Endodermal cell (in vitro differentiated cells): Measurements from ENCODE around the gene TGFBI. TPM values are rescaled to one million over a fixed set of nuclear protein-coding genes. Genes with fewer than 3 reads are reported as not detected.

Experiments used
- DNase-seq: peaks from one replicate; pipeline ENCODE4 v3.0.0-alpha.2; 2017
- H3K27ac ChIP-seq: 2 replicates; pipeline ENCODE4 v1.5.1; 2013; ENCODE audit warnings: mild to moderate bottlenecking, low read depth, low read length, moderate library complexity
- H3K27me3 ChIP-seq: 2 replicates; pipeline ENCODE4 v1.6.1; 2013; ENCODE audit warnings: mild to moderate bottlenecking, low read length, moderate library complexity; ENCODE audit not compliant: insufficient read depth, control insufficient read depth, poor library complexity, severe bottlenecking
- H3K36me3 ChIP-seq: 2 replicates; pipeline ENCODE4 v1.7.0; 2013; ENCODE audit warnings: mild to moderate bottlenecking, low read length, moderate library complexity; ENCODE audit not compliant: control insufficient read depth, insufficient read depth
- H3K4me1 ChIP-seq: one replicate; pipeline ENCODE4 v1.7.0; 2013; ENCODE audit warnings: low read length; ENCODE audit not compliant: control insufficient read depth, insufficient read depth
- H3K4me3 ChIP-seq: 2 replicates; pipeline ENCODE4 v1.5.1; 2013; ENCODE audit warnings: mild to moderate bottlenecking, low read length, moderate library complexity
- H3K9ac ChIP-seq: 2 replicates; pipeline ENCODE4 v1.6.1; 2013; ENCODE audit warnings: mild to moderate bottlenecking, low read length, moderate library complexity; ENCODE audit not compliant: poor library complexity, severe bottlenecking; ENCODE audit errors: extremely low read depth
- H3K9me3 ChIP-seq: 2 replicates; pipeline ENCODE4 v1.6.1; 2013; ENCODE audit warnings: mild to moderate bottlenecking, low read length, moderate library complexity; ENCODE audit not compliant: control insufficient read depth
- H3K27ac Mint-ChIP-seq: 2 replicates; pipeline ENCODE4 v1.8.0; 2020; ENCODE audit warnings: mixed read lengths
- H3K27me3 Mint-ChIP-seq: 2 replicates; pipeline ENCODE4 v1.8.0; 2021; ENCODE audit warnings: mild to moderate bottlenecking, mixed read lengths; ENCODE audit not compliant: insufficient read depth
- H3K36me3 Mint-ChIP-seq: 2 replicates; pipeline ENCODE4 v1.8.0; 2020; ENCODE audit warnings: low read depth, mixed read lengths
- H3K4me1 Mint-ChIP-seq: 2 replicates; pipeline ENCODE4 v1.8.0; 2020; ENCODE audit warnings: mixed read lengths
- H3K4me3 Mint-ChIP-seq: 2 replicates; pipeline ENCODE4 v1.8.0; 2020; ENCODE audit warnings: mild to moderate bottlenecking, moderate library complexity, mixed read lengths
- H3K9me3 Mint-ChIP-seq: 2 replicates; pipeline ENCODE4 v1.8.0; 2020; ENCODE audit warnings: mild to moderate bottlenecking, mixed read lengths
- CTCF ChIP-seq: fragments of 200-600 bp; sonication (generic); conservative IDR thresholded peaks from 2 replicates; pipeline ENCODE4 v1.5.0; 2021; ENCODE audit warnings: antibody characterized with exemption, mild to moderate bottlenecking
- WGBS, 2 experiments: methylation state at CpG; one replicate each; pipeline versions ENCODE4 v1.1.5 to v1.1.7; 2013; ENCODE audit warnings: missing lambda C conversion rate in 2 of 2, mixed read lengths in 1 of 2; ENCODE audit not compliant: insufficient coverage in 1 of 2, insufficient read length in 1 of 2; 5-methylcytosine and 5-hydroxymethylcytosine counted together
- total RNA-seq, 2 donors: library from RNA; stranded (reverse); fragmentation: NEBNext Ultra II Directional in 1 of 2; extraction: Animal tissue kit (Norgen Biotek cat#: 25700) in 1 of 2; gene quantifications; 2 replicates in 1 of 2; 3 replicates in 1 of 2; pipeline ENCODE4 v1.2.1, GENCODE V29; 2021

The TGFBI gene
- total RNA-seq, 2 donors from 2014 or later = 2.8 to 4.9 TPM

- Histone ChIP-seq H3K4me1 (no peaks in the 10 kb centered on the region), H3K9me3 (no peaks in the 10 kb centered on the region), H3K9ac (no peak overlapping the region), H3K27me3 (no peaks in the 10 kb centered on the region), H3K27ac (no peak overlapping the region), H3K4me3 (no peak overlapping the region), H3K36me3 (no peaks in the 10 kb centered on the region)
- no peak overlapping the region for H3K4me3 Mint-ChIP-seq
- no peak for TF ChIP-seq CTCF
- H3K27ac Mint-ChIP-seq = no peak overlapping the region
- H3K4me1 Mint-ChIP-seq = peaks cover 10% of the 10 kb centered on the region
- WGBS, 2 experiments = 87 to 98% methylated on average over 5 of the region's 5 CpGs
- no peaks in the 10 kb centered on the region for H3K36me3 Mint-ChIP-seq
- no peak for DNase-seq
- peaks cover 3% of the 10 kb centered on the region for H3K27me3 Mint-ChIP-seq
- H3K9me3 Mint-ChIP-seq = no peaks in the 10 kb centered on the region
Measured at GRCh38 chr5:136056336-136056735, 27.5 kb downstream of the TGFBI start.

- Mint-ChIP-seq H3K9me3 (no peaks in the 10 kb centered on the region), H3K4me1 (peaks cover 10% of the 10 kb centered on the region), H3K27me3 (peaks cover 3% of the 10 kb centered on the region), H3K4me3 (no peak overlapping the region), H3K36me3 (no peaks in the 10 kb centered on the region), H3K27ac (no peak overlapping the region)
- 91 to 94% methylated on average over 5 to 8 of the region's 8 CpGs for WGBS, 2 experiments
- no peak overlapping the region for H3K9ac ChIP-seq
- H3K4me1 ChIP-seq = no peaks in the 10 kb centered on the region
- no peaks in the 10 kb centered on the region for H3K9me3 ChIP-seq
- H3K4me3 ChIP-seq = no peak overlapping the region
- no peak for DNase-seq
- no peak for TF ChIP-seq CTCF
- H3K27me3 ChIP-seq = no peaks in the 10 kb centered on the region
- no peak overlapping the region for H3K27ac ChIP-seq
- H3K36me3 ChIP-seq = no peaks in the 10 kb centered on the region
Measured at GRCh38 chr5:136056771-136057335, 28.1 kb downstream of the TGFBI start.

- no peak for DNase-seq
- Histone ChIP-seq H3K4me1 (no peaks in the 10 kb centered on the region), H3K27ac (no peak overlapping the region), H3K4me3 (no peak overlapping the region), H3K9me3 (no peaks in the 10 kb centered on the region), H3K27me3 (no peaks in the 10 kb centered on the region), H3K36me3 (no peaks in the 10 kb centered on the region), H3K9ac (no peak overlapping the region)
- Mint-ChIP-seq H3K27ac (peak overlapping the region; percentile 6), H3K4me1 (peaks cover 12% of the 10 kb centered on the region), H3K4me3 (no peak overlapping the region), H3K27me3 (peaks cover 3% of the 10 kb centered on the region), H3K9me3 (no peaks in the 10 kb centered on the region), H3K36me3 (no peaks in the 10 kb centered on the region)
- WGBS, 2 experiments = 82 to 86% methylated on average over 1 to 5 of the region's 5 CpGs
- no peak for TF ChIP-seq CTCF
Measured at GRCh38 chr5:136057401-136058038, 28.7 kb downstream of the TGFBI start.
